GM21447 (cell line): ENCODE measurements around the gene TMCC1.

Source experiments
- ATAC-seq: cut with Tn5 transposase; IDR thresholded peaks from one replicate; pipeline ENCODE4 v1.9.1; 2021; ENCODE audit not compliant: unreplicated experiment

TMCC1 gene

GRCh38 chr3:129627350-129628168 is 266.0 kb downstream of the TMCC1 start:
- ATAC-seq: peak; percentile 38

GRCh38 chr3:129626744-129627349 is 266.7 kb downstream of the TMCC1 start:
- peak; percentile 88 for ATAC-seq

GRCh38 chr3:129625072-129625874 is 268.2 kb downstream of the TMCC1 start:
- no peak for ATAC-seq

- ATAC-seq: no peak
Measured at GRCh38 chr3:129624347-129625071, 269.0 kb downstream of the TMCC1 start.

GRCh38 chr3:129623447-129624118 is 269.9 kb downstream of the TMCC1 start:
- ATAC-seq: no peak

GRCh38 chr3:129622933-129623332 is 270.6 kb downstream of the TMCC1 start:
- no peak for ATAC-seq

GRCh38 chr3:129622226-129622874 is 271.2 kb downstream of the TMCC1 start:
- no peak for ATAC-seq

- no peak for ATAC-seq
Measured at GRCh38 chr3:129621626-129622225, 271.8 kb downstream of the TMCC1 start.

- ATAC-seq: no peak
Measured at GRCh38 chr3:129620828-129621559, 272.5 kb downstream of the TMCC1 start.

- ATAC-seq: no peak
Measured at GRCh38 chr3:129619726-129620162, 273.8 kb downstream of the TMCC1 start.

GRCh38 chr3:129618901-129619671 is 274.4 kb downstream of the TMCC1 start:
- no peak for ATAC-seq

GRCh38 chr3:129618186-129618820 is 275.2 kb downstream of the TMCC1 start:
- ATAC-seq: no peak

- ATAC-seq: no peak
Measured at GRCh38 chr3:129617381-129618185, 275.9 kb downstream of the TMCC1 start.

GRCh38 chr3:129616713-129617112 is 276.8 kb downstream of the TMCC1 start:
- ATAC-seq: no peak

GRCh38 chr3:129616291-129616690 is 277.2 kb downstream of the TMCC1 start:
- no peak for ATAC-seq

- no peak for ATAC-seq
Measured at GRCh38 chr3:129615751-129616281, 277.7 kb downstream of the TMCC1 start.
